Neural crest cell (in vitro differentiated cells): Measurements from ENCODE around the gene UMAD1. TPM values are rescaled to one million over a fixed set of nuclear protein-coding genes. Genes with fewer than 3 reads are reported as not detected.
"Not testable (repeated sequence)": the region's sequence is repeated elsewhere in the genome, so short reads cannot be mapped to it uniquely, and the experiment has no call there.

ENCODE experiments used
- DNase-seq: peaks from one replicate; pipeline ENCODE4 v3.0.0; 2021; ENCODE audit warnings: low read depth, mixed read lengths, low spot score
- H3K27ac Mint-ChIP-seq: one replicate; pipeline ENCODE4 v1.8.0; 2021; ENCODE audit warnings: mild to moderate bottlenecking, mixed read lengths; ENCODE audit not compliant: unreplicated experiment
- H3K27me3 Mint-ChIP-seq: 2 replicates; pipeline ENCODE4 v1.8.0; 2021; ENCODE audit warnings: low read depth, mild to moderate bottlenecking, mixed read lengths
- H3K36me3 Mint-ChIP-seq: 2 replicates; pipeline ENCODE4 v1.8.0; 2021; ENCODE audit warnings: low read depth, mild to moderate bottlenecking, mixed read lengths
- H3K4me1 Mint-ChIP-seq: 2 replicates; pipeline ENCODE4 v1.8.0; 2021; ENCODE audit warnings: mixed read lengths
- H3K4me3 Mint-ChIP-seq: one replicate; pipeline ENCODE4 v1.8.0; 2021; ENCODE audit warnings: mild to moderate bottlenecking, mixed read lengths
- H3K9me3 Mint-ChIP-seq: 2 replicates; pipeline ENCODE4 v1.8.0; 2021; ENCODE audit warnings: mixed read lengths
- total RNA-seq: library from RNA; stranded (reverse); gene quantifications from 2 replicates; pipeline ENCODE4 v1.2.1, GENCODE V29; 2021
- TF ChIP-seq, protein P1 (sequence below): fragments of 200-600 bp; sonication (generic); conservative IDR thresholded peaks from 2 replicates; pipeline ENCODE4 v1.5.0; 2021; ENCODE audit warnings: antibody characterized with exemption, mild to moderate bottlenecking

The UMAD1 gene
- total RNA-seq, 1 donor from 2014 or later = 9.8 TPM

DNA sequence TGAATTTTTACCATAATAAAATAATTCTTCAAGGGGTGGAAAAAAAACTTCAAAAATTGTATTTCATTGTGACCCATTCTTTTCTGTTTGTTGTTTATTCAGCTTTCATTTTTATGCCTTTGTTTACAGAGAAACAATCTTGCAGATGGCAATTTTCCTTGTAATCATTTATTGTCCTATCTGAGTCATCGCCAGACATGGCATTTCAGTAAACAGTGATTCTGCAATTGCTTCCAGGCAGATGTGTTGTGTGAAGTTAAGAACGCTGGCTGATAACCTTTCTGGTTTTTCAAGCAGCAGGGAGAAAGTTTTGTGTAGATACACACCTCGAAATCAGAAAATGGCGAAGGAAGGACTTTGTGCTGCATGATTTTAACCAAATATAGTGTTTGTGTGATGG is 158.6 kb downstream of the UMAD1 start:
- no peak overlapping the region for H3K4me3 Mint-ChIP-seq
- H3K27ac Mint-ChIP-seq = no peak overlapping the region
- TF ChIP-seq, protein P1, sequence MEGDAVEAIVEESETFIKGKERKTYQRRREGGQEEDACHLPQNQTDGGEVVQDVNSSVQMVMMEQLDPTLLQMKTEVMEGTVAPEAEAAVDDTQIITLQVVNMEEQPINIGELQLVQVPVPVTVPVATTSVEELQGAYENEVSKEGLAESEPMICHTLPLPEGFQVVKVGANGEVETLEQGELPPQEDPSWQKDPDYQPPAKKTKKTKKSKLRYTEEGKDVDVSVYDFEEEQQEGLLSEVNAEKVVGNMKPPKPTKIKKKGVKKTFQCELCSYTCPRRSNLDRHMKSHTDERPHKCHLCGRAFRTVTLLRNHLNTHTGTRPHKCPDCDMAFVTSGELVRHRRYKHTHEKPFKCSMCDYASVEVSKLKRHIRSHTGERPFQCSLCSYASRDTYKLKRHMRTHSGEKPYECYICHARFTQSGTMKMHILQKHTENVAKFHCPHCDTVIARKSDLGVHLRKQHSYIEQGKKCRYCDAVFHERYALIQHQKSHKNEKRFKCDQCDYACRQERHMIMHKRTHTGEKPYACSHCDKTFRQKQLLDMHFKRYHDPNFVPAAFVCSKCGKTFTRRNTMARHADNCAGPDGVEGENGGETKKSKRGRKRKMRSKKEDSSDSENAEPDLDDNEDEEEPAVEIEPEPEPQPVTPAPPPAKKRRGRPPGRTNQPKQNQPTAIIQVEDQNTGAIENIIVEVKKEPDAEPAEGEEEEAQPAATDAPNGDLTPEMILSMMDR = no peak
- peaks cover 12% of the 10 kb centered on the region for H3K36me3 Mint-ChIP-seq
- no peaks in the 10 kb centered on the region for H3K27me3 Mint-ChIP-seq
- H3K4me1 Mint-ChIP-seq = no peaks in the 10 kb centered on the region
- no peak for DNase-seq
- peaks cover 4% of the 10 kb centered on the region for H3K9me3 Mint-ChIP-seq

DNA sequence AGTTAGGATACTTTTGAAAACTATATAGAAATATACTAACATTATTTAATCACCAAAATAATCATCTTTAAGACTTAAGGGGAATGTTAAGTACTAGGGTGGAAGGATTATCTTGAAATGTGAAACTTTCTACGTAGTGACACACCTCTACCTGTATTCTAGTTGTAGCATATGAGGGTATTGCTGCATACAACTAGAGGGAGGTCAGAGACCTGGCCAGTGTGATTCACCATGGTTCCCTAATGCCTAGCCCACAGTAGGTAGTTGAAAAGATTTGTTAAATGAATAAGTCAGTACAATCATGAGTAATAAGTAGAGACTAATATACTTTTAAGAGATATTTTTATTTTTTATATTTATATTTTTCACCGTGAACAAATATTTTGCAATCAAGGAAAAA is 162.0 kb downstream of the UMAD1 start:
- H3K4me1 Mint-ChIP-seq = no peaks in the 10 kb centered on the region
- TF ChIP-seq, protein P1 = no peak
- no peak for DNase-seq
- H3K27me3 Mint-ChIP-seq = no peaks in the 10 kb centered on the region
- H3K9me3 Mint-ChIP-seq = no peaks in the 10 kb centered on the region
- H3K36me3 Mint-ChIP-seq = no peaks in the 10 kb centered on the region
- H3K4me3 Mint-ChIP-seq = no peak overlapping the region
- no peak overlapping the region for H3K27ac Mint-ChIP-seq

DNA sequence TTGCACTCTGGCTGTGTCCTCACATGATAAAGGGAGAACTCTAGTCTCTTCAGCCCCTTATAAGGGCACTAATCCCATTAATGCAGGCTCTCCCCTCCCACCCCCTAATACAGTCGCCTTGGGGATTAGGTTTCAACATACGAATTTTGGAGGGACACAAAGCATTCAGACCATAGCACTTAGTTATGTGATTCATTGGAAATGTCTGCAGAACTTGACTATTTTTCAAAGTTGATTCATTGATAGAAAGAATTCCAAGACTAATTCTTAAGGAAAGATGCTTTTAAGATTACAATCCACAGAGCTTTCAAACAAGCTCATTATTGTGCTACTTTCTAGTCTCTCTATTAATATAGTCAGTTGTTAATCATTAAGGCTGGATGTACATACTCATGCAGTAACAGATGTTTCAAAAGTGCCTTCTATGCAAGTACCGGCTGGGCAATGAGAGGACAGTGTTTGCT is 163.2 kb downstream of the UMAD1 start:
- Mint-ChIP-seq H3K27me3 (no peaks in the 10 kb centered on the region), H3K4me1 (no peaks in the 10 kb centered on the region)

DNA sequence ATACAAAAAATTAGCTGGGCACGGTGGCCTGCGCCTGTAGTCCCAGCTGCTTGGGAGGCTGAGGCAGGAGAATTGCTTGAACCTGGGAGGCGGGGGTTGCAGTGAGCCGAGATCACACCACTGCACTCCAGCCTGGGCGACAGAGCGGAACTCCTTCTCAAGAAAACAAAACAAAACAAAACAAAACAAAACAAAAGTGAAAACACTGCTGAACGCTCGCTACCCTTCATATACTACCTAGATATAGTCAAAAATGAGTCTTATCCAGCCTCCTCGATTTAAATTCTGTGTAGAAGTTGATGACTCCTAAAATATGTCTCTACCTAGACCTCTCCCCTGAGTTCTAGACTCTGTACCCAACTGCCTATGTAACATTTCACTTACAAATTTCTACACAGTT is 164.3 kb downstream of the UMAD1 start:
- H3K4me1 Mint-ChIP-seq, H3K4me3 Mint-ChIP-seq, DNase-seq, H3K9me3 Mint-ChIP-seq, H3K27ac Mint-ChIP-seq, H3K36me3 Mint-ChIP-seq, H3K27me3 Mint-ChIP-seq: not testable (repeated sequence)

More for the DNA sequence above, 163.2 kb downstream of the UMAD1 start:
- Mint-ChIP-seq H3K9me3 (no peaks in the 10 kb centered on the region), H3K27ac (no peak overlapping the region), H3K36me3 (no peaks in the 10 kb centered on the region), H3K4me3 (no peak overlapping the region)
- no peak for DNase-seq
- TF ChIP-seq, protein P1 = no peak

DNA sequence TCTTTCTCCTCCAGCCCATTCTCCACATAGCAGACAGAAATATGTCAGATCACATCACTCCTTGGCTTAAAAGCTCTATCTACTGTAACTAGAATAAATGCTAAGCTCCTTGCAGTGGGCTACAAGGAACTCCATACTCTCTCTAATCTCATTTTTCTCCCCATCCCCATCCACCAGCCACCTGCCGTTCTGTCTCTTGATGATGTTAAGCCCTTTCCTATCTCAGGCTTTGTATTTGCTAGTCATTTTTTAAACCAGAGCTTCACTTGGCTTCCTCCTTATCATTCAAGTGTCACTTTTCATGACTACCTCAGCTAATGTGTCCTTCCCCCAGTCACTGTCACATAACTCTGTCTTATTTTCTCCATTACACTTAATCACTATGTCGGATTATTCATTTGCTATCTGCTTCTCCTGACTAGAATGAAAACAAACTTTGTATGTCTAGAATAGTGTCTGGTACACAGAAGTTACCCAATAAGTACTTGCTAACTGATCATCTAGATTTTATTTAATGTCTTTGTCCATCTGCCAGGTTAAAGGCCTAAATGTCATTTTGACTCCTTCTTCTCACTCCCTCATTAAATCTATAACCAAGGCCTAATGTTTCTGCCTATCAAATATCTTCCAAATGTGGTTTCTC is 165.1 kb downstream of the UMAD1 start:
- Mint-ChIP-seq H3K4me3 (no peak overlapping the region), H3K36me3 (no peaks in the 10 kb centered on the region), H3K4me1 (peaks cover under 1% of the 10 kb centered on the region), H3K9me3 (no peaks in the 10 kb centered on the region), H3K27ac (no peak overlapping the region), H3K27me3 (no peaks in the 10 kb centered on the region)
- DNase-seq = no peak
- TF ChIP-seq, protein P1 = no peak

DNA sequence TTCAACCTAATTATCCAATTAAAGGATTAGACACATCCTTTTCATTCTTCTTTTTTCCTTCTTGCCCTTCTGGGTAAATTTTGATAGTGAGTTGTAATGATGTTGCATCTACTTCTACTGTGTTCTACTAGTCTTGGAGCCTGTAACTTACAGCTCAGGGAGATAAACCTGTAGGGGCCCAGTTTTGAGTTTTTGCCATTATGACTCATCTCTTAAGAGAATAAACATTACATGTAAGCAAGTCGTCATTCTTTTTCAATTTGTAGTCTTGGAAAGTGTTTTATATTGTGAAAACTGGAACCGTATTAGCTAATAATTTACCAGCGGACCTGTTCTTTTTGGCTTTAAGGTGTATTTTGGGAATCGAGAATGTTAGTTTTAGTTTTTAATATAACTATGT is 167.6 kb downstream of the UMAD1 start:
- Mint-ChIP-seq H3K4me1 (peaks cover 4% of the 10 kb centered on the region), H3K4me3 (no peak overlapping the region), H3K9me3 (no peaks in the 10 kb centered on the region), H3K36me3 (no peaks in the 10 kb centered on the region), H3K27ac (no peak overlapping the region), H3K27me3 (no peaks in the 10 kb centered on the region)
- DNase-seq = no peak
- TF ChIP-seq, protein P1 = no peak
